BLaER1 (cell line): Measurements from ENCODE around the gene ERC2.

Experiments used
- H3K27ac ChIP-seq: shearing (Covaris generic); formaldehyde crosslinking; 2 replicates; pipeline ENCODE4 v1.8.1; 2022
- H3K27me3 ChIP-seq: shearing (Covaris generic); formaldehyde crosslinking; 2 replicates; pipeline ENCODE4 v1.8.1; 2022
- H3K36me3 ChIP-seq: shearing (Covaris generic); formaldehyde crosslinking; 2 replicates; pipeline ENCODE4 v1.8.1; 2022
- H3K4me1 ChIP-seq: shearing (Covaris generic); formaldehyde crosslinking; 2 replicates; pipeline ENCODE4 v1.8.1; 2022
- H3K4me2 ChIP-seq: shearing (Covaris generic); formaldehyde crosslinking; 2 replicates; pipeline ENCODE4 v1.8.1; 2022
- H3K4me3 ChIP-seq: shearing (Covaris generic); formaldehyde crosslinking; 2 replicates; pipeline ENCODE4 v1.8.1; 2022
- H3K9ac ChIP-seq: shearing (Covaris generic); formaldehyde crosslinking; 2 replicates; pipeline ENCODE4 v1.8.1; 2022
- H3K9me3 ChIP-seq: shearing (Covaris generic); formaldehyde crosslinking; 2 replicates; pipeline ENCODE4 v1.8.1; 2022
- H4K20me1 ChIP-seq: shearing (Covaris generic); formaldehyde crosslinking; 2 replicates; pipeline ENCODE4 v1.8.1; 2022
- Cebpa-rat ChIP-seq: shearing (Covaris generic); IDR thresholded peaks from 2 replicates; pipeline ENCODE4 v1.8.1; 2022

The ERC2 gene

GRCh38 chr3:56123487-56123886 lies 344.8 kb downstream of the ERC2 start:
- no peak overlapping the region for H3K9ac ChIP-seq
- no peak overlapping the region for H3K4me3 ChIP-seq
- no peak overlapping the region for H3K4me2 ChIP-seq
- no peaks in the 10 kb centered on the region for H3K9me3 ChIP-seq
- TF ChIP-seq Cebpa-rat = no peak
- H3K4me1 ChIP-seq = no peaks in the 10 kb centered on the region
- H3K27ac ChIP-seq = no peak overlapping the region
- no peaks in the 10 kb centered on the region for H3K27me3 ChIP-seq
- no peaks in the 10 kb centered on the region for H3K36me3 ChIP-seq
- H4K20me1 ChIP-seq = no peaks in the 10 kb centered on the region

DNA sequence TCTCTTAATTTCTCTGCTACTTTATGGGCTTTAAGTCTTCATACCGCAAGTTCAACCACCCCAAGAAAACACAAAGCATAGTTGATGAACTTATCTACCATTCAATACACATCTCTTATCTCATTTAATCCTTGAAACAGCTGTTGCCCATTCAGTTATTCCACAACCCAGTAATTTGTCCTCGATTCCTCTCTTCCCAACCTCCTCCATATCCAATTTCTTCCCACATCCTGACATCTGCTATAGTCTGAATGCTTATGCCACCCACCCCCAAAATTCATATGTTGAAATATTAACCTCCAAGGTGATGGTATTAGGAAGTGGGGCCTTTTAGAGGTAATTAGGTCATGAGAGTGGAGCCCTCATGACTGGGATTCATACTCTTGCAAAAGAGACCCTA lies 345.4 kb downstream of the ERC2 start:
- H3K9ac ChIP-seq = no peak overlapping the region
- no peak overlapping the region for H3K27ac ChIP-seq
- H3K27me3 ChIP-seq = no peaks in the 10 kb centered on the region
- H3K4me1 ChIP-seq = no peaks in the 10 kb centered on the region
- no peak for TF ChIP-seq Cebpa-rat
- no peak overlapping the region for H3K4me3 ChIP-seq
- H3K36me3 ChIP-seq = no peaks in the 10 kb centered on the region
- H4K20me1 ChIP-seq = no peaks in the 10 kb centered on the region
- H3K4me2 ChIP-seq = no peak overlapping the region
- no peaks in the 10 kb centered on the region for H3K9me3 ChIP-seq

- Histone ChIP-seq H3K27me3 (no peaks in the 10 kb centered on the region), H3K27ac (no peak overlapping the region), H3K9me3 (no peaks in the 10 kb centered on the region), H4K20me1 (no peaks in the 10 kb centered on the region), H3K4me1 (no peaks in the 10 kb centered on the region), H3K36me3 (no peaks in the 10 kb centered on the region), H3K4me2 (no peak overlapping the region), H3K4me3 (no peak overlapping the region), H3K9ac (no peak overlapping the region)
- no peak for TF ChIP-seq Cebpa-rat
Measured at GRCh38 chr3:56121716-56122115, 346.6 kb downstream of the ERC2 start.

DNA sequence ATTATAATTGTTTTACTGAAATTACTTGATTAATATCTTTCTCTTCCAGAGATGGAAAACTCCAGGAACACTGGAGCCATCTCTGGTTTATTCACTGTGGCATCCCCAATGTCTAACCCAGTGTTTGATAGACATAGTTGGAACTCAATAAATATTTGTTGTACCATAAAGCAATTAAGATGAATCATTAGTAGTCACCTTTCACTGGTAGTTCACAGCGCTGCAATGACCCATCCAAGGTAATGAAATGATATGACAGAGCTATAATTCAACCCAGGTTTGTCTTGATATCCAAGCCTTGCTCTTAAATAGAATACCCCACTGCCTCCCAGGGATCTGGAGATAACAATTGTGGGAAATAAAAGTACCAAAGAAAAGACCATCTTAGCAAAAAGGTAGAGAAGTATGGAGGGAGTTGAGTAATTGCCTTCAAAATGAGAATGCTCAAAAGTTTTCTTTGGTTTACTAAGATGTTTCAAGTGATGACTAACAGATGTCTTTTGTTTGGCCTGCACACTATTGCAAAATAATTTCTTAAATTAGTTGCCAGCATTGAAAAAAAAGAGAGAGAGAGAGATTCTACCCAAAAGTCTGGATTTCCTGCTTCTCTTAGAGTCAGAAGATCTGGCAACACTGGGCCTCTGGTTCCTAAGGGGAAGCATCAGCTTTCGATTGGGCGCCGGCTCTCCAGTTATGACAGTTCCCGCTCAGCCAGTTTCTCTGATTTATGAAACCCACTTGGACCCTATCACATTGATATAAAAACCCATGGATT lies 348.5 kb downstream of the ERC2 start:
- no peak overlapping the region for H3K9ac ChIP-seq
- H4K20me1 ChIP-seq = no peaks in the 10 kb centered on the region
- H3K36me3 ChIP-seq = no peaks in the 10 kb centered on the region
- H3K9me3 ChIP-seq = peaks cover 9% of the 10 kb centered on the region; the same call in 1 of the 2 replicates
- H3K4me1 ChIP-seq = no peaks in the 10 kb centered on the region
- H3K27me3 ChIP-seq = no peaks in the 10 kb centered on the region
- H3K4me3 ChIP-seq = no peak overlapping the region
- H3K4me2 ChIP-seq = no peak overlapping the region
- H3K27ac ChIP-seq = no peak overlapping the region
- TF ChIP-seq Cebpa-rat = no peak

- Histone ChIP-seq H3K27ac (no peak overlapping the region), H3K27me3 (no peaks in the 10 kb centered on the region), H3K9ac (no peak overlapping the region), H4K20me1 (no peaks in the 10 kb centered on the region), H3K9me3 (peaks cover 9% of the 10 kb centered on the region; the same call in 1 of the 2 replicates), H3K36me3 (no peaks in the 10 kb centered on the region), H3K4me3 (no peak overlapping the region), H3K4me2 (no peak overlapping the region), H3K4me1 (no peaks in the 10 kb centered on the region)
- TF ChIP-seq Cebpa-rat = no peak
Measured at GRCh38 chr3:56118968-56119367, 349.3 kb downstream of the ERC2 start.

DNA sequence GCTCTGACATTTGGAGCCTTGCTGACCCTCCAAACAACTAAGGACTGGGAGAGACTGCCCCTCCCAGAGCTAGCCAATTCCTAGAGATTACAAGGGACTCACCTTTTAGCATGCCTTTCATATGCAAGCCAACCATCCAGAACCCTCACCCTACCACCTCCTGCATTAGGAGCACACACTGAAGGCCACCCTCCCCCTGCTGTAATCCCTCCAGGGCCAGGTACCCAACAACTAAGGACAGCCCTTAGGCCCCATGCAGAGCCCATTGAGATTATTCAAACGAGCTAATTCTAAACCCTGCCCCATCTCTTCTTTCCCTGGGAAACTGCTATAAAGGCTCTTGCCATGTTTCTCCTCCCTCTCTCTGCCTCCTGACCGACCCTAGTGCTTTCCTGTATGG lies 352.6 kb downstream of the ERC2 start:
- H3K27ac ChIP-seq = no peak overlapping the region
- no peak for TF ChIP-seq Cebpa-rat
- H3K4me3 ChIP-seq = no peak overlapping the region
- no peaks in the 10 kb centered on the region for H3K27me3 ChIP-seq
- H4K20me1 ChIP-seq = no peaks in the 10 kb centered on the region
- H3K9ac ChIP-seq = no peak overlapping the region
- no peak overlapping the region for H3K4me2 ChIP-seq
- H3K9me3 ChIP-seq = peaks cover 9% of the 10 kb centered on the region; the same call in 1 of the 2 replicates
- H3K36me3 ChIP-seq = no peaks in the 10 kb centered on the region
- H3K4me1 ChIP-seq = no peaks in the 10 kb centered on the region

DNA sequence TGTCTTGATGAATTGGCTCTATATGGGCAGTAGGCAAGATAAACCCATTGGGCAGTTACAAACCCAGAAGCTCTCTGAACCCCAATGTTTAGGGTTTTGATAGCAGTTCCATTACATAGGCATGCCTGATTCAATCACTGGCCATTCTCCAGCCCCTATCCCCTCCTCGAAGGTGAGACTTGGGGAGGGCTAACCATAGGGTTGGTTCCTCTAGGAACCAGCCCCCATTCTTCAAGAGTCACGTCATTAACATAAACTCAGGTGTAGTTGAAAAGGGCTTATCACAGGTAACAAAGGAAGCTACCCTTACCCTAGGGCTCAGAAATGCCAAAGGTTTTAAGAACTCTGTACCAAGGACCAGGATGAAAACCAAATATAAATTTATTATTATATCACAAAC lies 353.1 kb downstream of the ERC2 start:
- no peak for TF ChIP-seq Cebpa-rat
- no peaks in the 10 kb centered on the region for H3K36me3 ChIP-seq
- H3K27ac ChIP-seq = no peak overlapping the region
- no peak overlapping the region for H3K4me2 ChIP-seq
- H4K20me1 ChIP-seq = no peaks in the 10 kb centered on the region
- H3K9ac ChIP-seq = no peak overlapping the region
- H3K4me3 ChIP-seq = no peak overlapping the region
- no peaks in the 10 kb centered on the region for H3K27me3 ChIP-seq
- no peaks in the 10 kb centered on the region for H3K4me1 ChIP-seq
- peaks cover 9% of the 10 kb centered on the region; the same call in 1 of the 2 replicates for H3K9me3 ChIP-seq

- TF ChIP-seq Cebpa-rat = no peak
- Histone ChIP-seq H3K36me3 (no peaks in the 10 kb centered on the region), H3K9me3 (peaks cover 9% of the 10 kb centered on the region; the same call in 1 of the 2 replicates), H4K20me1 (no peaks in the 10 kb centered on the region), H3K4me1 (no peaks in the 10 kb centered on the region), H3K4me2 (no peak overlapping the region), H3K27ac (no peak overlapping the region), H3K4me3 (no peak overlapping the region), H3K27me3 (no peaks in the 10 kb centered on the region), H3K9ac (no peak overlapping the region)
Measured at GRCh38 chr3:56113908-56114307, 354.4 kb downstream of the ERC2 start.

DNA sequence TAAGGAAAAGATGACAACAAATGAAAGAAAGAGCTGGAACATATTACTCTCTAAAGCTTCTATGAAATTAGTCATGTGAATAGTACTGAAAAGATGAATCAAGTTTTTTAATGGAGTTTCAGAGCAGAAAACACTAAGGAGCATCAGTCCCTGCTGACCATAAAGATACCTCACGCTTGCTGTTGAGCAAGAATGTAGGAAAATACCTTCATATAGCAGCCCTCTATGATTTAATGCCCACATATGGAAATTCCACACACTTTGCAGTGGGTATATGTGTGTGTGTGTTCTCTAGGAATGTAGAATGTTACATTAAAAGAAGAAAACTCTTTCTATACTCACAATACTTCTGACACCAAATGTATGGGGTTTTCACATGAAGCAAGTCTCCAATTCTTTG lies 355.0 kb downstream of the ERC2 start:
- no peaks in the 10 kb centered on the region for H4K20me1 ChIP-seq
- H3K9me3 ChIP-seq = peaks cover 9% of the 10 kb centered on the region; the same call in 1 of the 2 replicates
- no peak overlapping the region for H3K27ac ChIP-seq
- H3K4me2 ChIP-seq = no peak overlapping the region
- H3K4me3 ChIP-seq = no peak overlapping the region
- H3K9ac ChIP-seq = no peak overlapping the region
- no peaks in the 10 kb centered on the region for H3K4me1 ChIP-seq
- H3K36me3 ChIP-seq = no peaks in the 10 kb centered on the region
- H3K27me3 ChIP-seq = no peaks in the 10 kb centered on the region
- no peak for TF ChIP-seq Cebpa-rat

GRCh38 chr3:56111606-56112304 lies 356.5 kb downstream of the ERC2 start:
- no peak overlapping the region for H3K4me3 ChIP-seq
- no peaks in the 10 kb centered on the region for H3K36me3 ChIP-seq
- H3K4me1 ChIP-seq = no peaks in the 10 kb centered on the region
- no peak for TF ChIP-seq Cebpa-rat
- no peaks in the 10 kb centered on the region for H3K27me3 ChIP-seq
- H3K4me2 ChIP-seq = no peak overlapping the region
- no peak overlapping the region for H3K27ac ChIP-seq
- no peak overlapping the region for H3K9ac ChIP-seq
- no peaks in the 10 kb centered on the region for H4K20me1 ChIP-seq
- H3K9me3 ChIP-seq = peaks cover 9% of the 10 kb centered on the region; the same call in 1 of the 2 replicates
